Natural killer cell (primary cell): ENCODE measurements around the gene GSG1L. TPM values are rescaled to one million over a fixed set of nuclear protein-coding genes. Genes with fewer than 3 reads are reported as not detected.
A peak's percentile ranks its signal among the peaks of the same experiment; 100 is the strongest.

Source experiments
- ATAC-seq, 3 donors: fragments of 150-1000 bp in 2 of 3; fragments of 200-7000 bp in 1 of 3; cut with Tn5 transposase; 1 replicate in 1 of 3; 2 replicates in 2 of 3; pipeline ENCODE4 v1.10.0; 2021; ENCODE audit warnings: mild to moderate bottlenecking in 2 of 3, moderate library complexity in 2 of 3
- DNase-seq, 2 donors: peaks; one replicate each; pipeline versions ENCODE4 v3.0.0 to v3.0.0-alpha.2; 2013 to 2021; ENCODE audit warnings: mixed read lengths in 1 of 2
- H3K27ac ChIP-seq: one replicate; pipeline ENCODE4 v1.5.1; 2013; ENCODE audit warnings: mild to moderate bottlenecking, low read length
- H3K27me3 ChIP-seq: one replicate; pipeline ENCODE4 v1.6.1; 2013; ENCODE audit warnings: low read length; ENCODE audit not compliant: control insufficient read depth, insufficient read depth
- H3K36me3 ChIP-seq: one replicate; pipeline ENCODE4 v1.6.1; 2013; ENCODE audit warnings: low read length; ENCODE audit not compliant: control insufficient read depth, insufficient read depth
- H3K4me1 ChIP-seq: one replicate; pipeline ENCODE4 v1.6.1; 2013; ENCODE audit warnings: low read length; ENCODE audit not compliant: control insufficient read depth, insufficient read depth
- H3K4me3 ChIP-seq: one replicate; pipeline ENCODE4 v1.5.1; 2013; ENCODE audit warnings: low read length
- H3K9me3 ChIP-seq: one replicate; pipeline ENCODE4 v1.6.1; 2013; ENCODE audit warnings: low read length; ENCODE audit not compliant: control insufficient read depth, insufficient read depth
- H3K27ac Mint-ChIP-seq, 2 donors: one replicate each; pipeline ENCODE4 v1.8.0; 2022; ENCODE audit warnings: mild to moderate bottlenecking in 2 of 2, mixed read lengths in 2 of 2, moderate library complexity in 1 of 2
- H3K27me3 Mint-ChIP-seq, 2 donors: one replicate each; pipeline ENCODE4 v1.8.0; 2022; ENCODE audit warnings: low read depth in 2 of 2, mixed read lengths in 2 of 2
- H3K36me3 Mint-ChIP-seq: one replicate; pipeline ENCODE4 v1.8.0; 2022; ENCODE audit warnings: mixed read lengths
- H3K4me1 Mint-ChIP-seq, 2 donors: one replicate each; pipeline ENCODE4 v1.8.0; 2022; ENCODE audit warnings: mixed read lengths in 2 of 2
- H3K4me3 Mint-ChIP-seq: one replicate; pipeline ENCODE4 v1.8.0; 2022; ENCODE audit warnings: mild to moderate bottlenecking, moderate library complexity, mixed read lengths
- H3K9me3 Mint-ChIP-seq, 2 donors: one replicate each; pipeline ENCODE4 v1.8.0; 2022; ENCODE audit warnings: mixed read lengths in 2 of 2
- CTCF ChIP-seq: fragments of 200-600 bp; IDR thresholded peaks from one replicate; pipeline ENCODE4 v1.8.0; 2022; ENCODE audit warnings: antibody characterized with exemption
- WGBS: methylation state at CpG from one replicate; pipeline ENCODE4 v1.1.7; 2013; ENCODE audit warnings: missing lambda C conversion rate; ENCODE audit not compliant: insufficient coverage; 5-methylcytosine and 5-hydroxymethylcytosine counted together
- intact Hi-C: fragments of 100-400 bp; cut with micrococcal nuclease; formaldehyde crosslinking; loops from one replicate; pipeline ENCODE4 v1.14.2; 2022
- total RNA-seq, 4 donors: library from RNA; stranded (reverse); fragments of 120-200 nt in 1 of 4; gene quantifications; one replicate each; pipeline versions ENCODE4 v1.2.3 to v1.2.4, GENCODE V29; 2013 to 2022

The GSG1L gene
- total RNA-seq, 3 donors from 2014 or later (not counting 1 experiment from before 2014, with no cell fraction given) = 0.25 TPM; not detected in 2

GRCh38 chr16:27759967-27760788, 303.3 kb downstream of the GSG1L start:
- H3K4me1 Mint-ChIP-seq = peaks cover 4 to 14% of the 10 kb centered on the region in 2 donors
- WGBS = 64% methylated on average over 13 of the region's 13 CpGs
- H3K27me3 ChIP-seq = no peaks in the 10 kb centered on the region
- peaks cover 11% of the 10 kb centered on the region for H3K36me3 ChIP-seq
- DNase-seq = no peak
- no peaks in the 10 kb centered on the region for H3K9me3 Mint-ChIP-seq
- TF ChIP-seq CTCF = no peak
- peak in 1 of 3 donors; percentile 54 for ATAC-seq
- H3K27ac Mint-ChIP-seq = peak overlapping the region; percentile 17 to 40
- H3K4me1 ChIP-seq = peaks cover 5% of the 10 kb centered on the region
- H3K4me3 ChIP-seq = no peak overlapping the region
- no peaks in the 10 kb centered on the region for H3K27me3 Mint-ChIP-seq
- H3K9me3 ChIP-seq = no peaks in the 10 kb centered on the region
- no peaks in the 10 kb centered on the region for H3K36me3 Mint-ChIP-seq
- intact Hi-C loops = no loop called here
- H3K4me3 Mint-ChIP-seq = no peak overlapping the region
- H3K27ac ChIP-seq = no peak overlapping the region

GRCh38 chr16:27759301-27759871, 304.1 kb downstream of the GSG1L start:
- Mint-ChIP-seq H3K9me3 (no peaks in the 10 kb centered on the region), H3K4me3 (no peak overlapping the region), H3K27ac (no peak overlapping the region), H3K36me3 (no peaks in the 10 kb centered on the region), H3K27me3 (no peaks in the 10 kb centered on the region), H3K4me1 (peaks cover 4 to 14% of the 10 kb centered on the region in 2 donors)
- Histone ChIP-seq H3K9me3 (no peaks in the 10 kb centered on the region), H3K27me3 (no peaks in the 10 kb centered on the region), H3K4me1 (peaks cover 5% of the 10 kb centered on the region), H3K36me3 (peaks cover 8% of the 10 kb centered on the region), H3K27ac (no peak overlapping the region), H3K4me3 (no peak overlapping the region)
- no peak for TF ChIP-seq CTCF
- ATAC-seq (no peak), DNase-seq (no peak)
- 88% methylated on average over 9 of the region's 9 CpGs for WGBS
- intact Hi-C loops = no loop called here

DNA sequence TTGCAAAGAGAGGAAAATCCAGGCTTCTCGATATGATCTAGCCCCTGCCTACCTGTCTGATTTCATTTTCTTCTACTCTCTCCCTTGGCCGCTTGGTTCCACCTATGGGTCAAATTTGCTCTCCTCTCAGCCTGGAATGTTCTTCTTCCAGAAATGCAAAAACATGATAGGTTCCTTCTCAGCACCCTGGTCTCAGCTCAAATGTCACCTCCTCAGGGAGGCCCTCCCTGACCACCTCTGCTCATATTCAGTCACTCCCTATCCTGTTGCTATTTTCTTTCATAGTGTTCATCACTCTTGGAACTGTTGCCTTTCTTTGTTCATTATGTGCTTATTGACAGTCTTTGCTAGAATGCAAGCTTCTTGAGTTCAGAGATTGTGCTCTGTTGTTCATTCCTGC, 305.0 kb downstream of the GSG1L start:
- no peak for DNase-seq
- H3K9me3 ChIP-seq = no peaks in the 10 kb centered on the region
- H3K4me1 ChIP-seq = peaks cover 5% of the 10 kb centered on the region
- peaks cover 4 to 14% of the 10 kb centered on the region in 2 donors for H3K4me1 Mint-ChIP-seq
- no peak overlapping the region for H3K4me3 Mint-ChIP-seq
- no peaks in the 10 kb centered on the region for H3K36me3 Mint-ChIP-seq
- H3K27me3 ChIP-seq = no peaks in the 10 kb centered on the region
- ATAC-seq = no peak
- WGBS = 98% methylated on average over 2 of the region's 2 CpGs
- intact Hi-C loops = no loop called here
- H3K27ac ChIP-seq = no peak overlapping the region
- H3K9me3 Mint-ChIP-seq = no peaks in the 10 kb centered on the region
- peaks cover 5% of the 10 kb centered on the region for H3K36me3 ChIP-seq
- no peak overlapping the region for H3K27ac Mint-ChIP-seq
- no peak for TF ChIP-seq CTCF
- no peak overlapping the region for H3K4me3 ChIP-seq
- H3K27me3 Mint-ChIP-seq = no peaks in the 10 kb centered on the region
